ENCODE measurements around the gene TBC1D3B. TPM values are rescaled to one million over a fixed set of nuclear protein-coding genes. Genes with fewer than 3 reads are reported as not detected.
"Not testable (repeated sequence)": the region's sequence is repeated elsewhere in the genome, so short reads cannot be mapped to it uniquely, and the experiment has no call there.

The TBC1D3B gene
- total and polyA plus RNA-seq, 5 experiments from 2014 or later: 13.4 to 15.3 TPM; not detected in 3

DNA sequence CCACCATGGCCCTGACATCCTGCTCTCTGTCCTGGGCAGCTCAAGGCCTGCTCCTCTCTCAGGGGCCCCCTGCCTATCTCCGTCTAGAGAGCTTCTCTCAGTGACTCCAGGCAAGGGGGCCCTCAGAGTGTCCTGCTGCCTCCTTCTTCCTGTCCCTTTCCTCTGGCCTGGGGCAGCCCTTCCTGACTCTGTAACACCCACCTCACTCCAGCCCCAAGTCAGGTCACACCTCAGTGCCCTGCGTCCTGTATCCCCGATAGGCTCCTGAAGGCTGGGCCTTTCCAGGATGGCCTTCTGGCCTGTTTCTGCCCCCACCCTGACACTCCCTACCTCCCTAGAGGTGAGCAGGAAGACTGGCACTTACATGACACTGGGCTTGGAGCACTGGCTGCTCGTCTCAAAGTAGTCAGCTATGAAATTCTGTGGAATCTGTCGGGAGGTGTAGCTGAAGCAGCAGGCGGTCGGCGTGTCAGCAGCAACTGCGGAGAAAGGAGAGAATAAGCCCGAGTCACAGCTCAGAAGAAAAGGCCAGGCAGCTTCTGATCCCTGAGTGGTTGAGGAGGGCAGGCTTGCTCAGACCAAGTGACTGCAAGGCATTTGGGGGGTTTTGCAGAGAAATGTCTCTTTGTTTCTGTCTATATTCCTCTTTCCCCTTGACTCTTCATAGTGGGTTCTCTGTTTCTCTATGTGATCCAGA is 19.1 kb upstream of the TBC1D3B start:
- no peaks in the 10 kb centered on the region for H3K36me3 Mint-ChIP-seq
- ATAC-seq (no peak), DNase-seq (no peak)
- peaks cover 13 to 33% (median 18%) of the 10 kb centered on the region in 5 donors for H3K27me3 Mint-ChIP-seq
- peaks cover 5 to 82% (median 27%) of the 10 kb centered on the region in 4 donors for H3K4me1 Mint-ChIP-seq
- H3K9me3 Mint-ChIP-seq: no peaks in the 10 kb centered on the region
- H3K4me3 Mint-ChIP-seq: peak overlapping the region in 3 of 10 donors; percentile 13 to 75 (median 39)
- POLR2A ChIA-PET: interaction anchor here (0.5 to 1.3 kb wide), 2 partner anchors 13 to 20 kb away, joined by 3 to 6 read pairs; no protein-coding TSS in a partner anchor
- H3K27ac Mint-ChIP-seq: peak overlapping the region in 4 of 10 donors; percentile 5 to 91 (median 62)

DNA sequence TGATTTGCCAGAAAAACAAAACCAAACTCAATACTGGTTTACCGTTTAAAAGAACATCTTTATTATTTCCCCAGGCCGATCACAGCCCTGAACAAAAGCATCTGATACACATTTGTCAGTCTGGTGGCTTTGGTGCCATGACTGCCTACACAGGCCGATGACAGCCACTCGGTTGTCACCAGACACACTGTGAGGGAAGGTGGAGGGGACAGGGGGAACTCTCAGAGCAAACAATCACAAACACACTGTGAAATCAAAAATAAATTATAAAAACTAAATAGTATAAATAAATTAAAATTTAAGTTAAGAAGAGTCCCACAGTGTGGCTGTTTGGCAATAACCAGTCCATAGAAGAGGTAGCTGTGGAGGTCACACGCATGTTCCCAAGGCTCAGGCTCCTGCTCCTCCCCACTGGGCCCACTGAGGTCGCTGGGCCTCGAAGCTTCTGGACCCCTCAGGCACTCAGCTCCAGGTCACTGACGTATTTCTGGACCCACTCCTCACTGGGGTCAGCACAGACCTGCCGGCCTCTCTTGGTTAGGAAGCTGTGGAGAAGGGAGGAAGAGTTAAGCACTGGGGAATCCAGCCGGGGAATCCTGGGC is 18.5 kb upstream of the TBC1D3B start:
- peak overlapping the region in 2 of 10 donors; percentile 81 to 91 for H3K27ac Mint-ChIP-seq

DNA sequence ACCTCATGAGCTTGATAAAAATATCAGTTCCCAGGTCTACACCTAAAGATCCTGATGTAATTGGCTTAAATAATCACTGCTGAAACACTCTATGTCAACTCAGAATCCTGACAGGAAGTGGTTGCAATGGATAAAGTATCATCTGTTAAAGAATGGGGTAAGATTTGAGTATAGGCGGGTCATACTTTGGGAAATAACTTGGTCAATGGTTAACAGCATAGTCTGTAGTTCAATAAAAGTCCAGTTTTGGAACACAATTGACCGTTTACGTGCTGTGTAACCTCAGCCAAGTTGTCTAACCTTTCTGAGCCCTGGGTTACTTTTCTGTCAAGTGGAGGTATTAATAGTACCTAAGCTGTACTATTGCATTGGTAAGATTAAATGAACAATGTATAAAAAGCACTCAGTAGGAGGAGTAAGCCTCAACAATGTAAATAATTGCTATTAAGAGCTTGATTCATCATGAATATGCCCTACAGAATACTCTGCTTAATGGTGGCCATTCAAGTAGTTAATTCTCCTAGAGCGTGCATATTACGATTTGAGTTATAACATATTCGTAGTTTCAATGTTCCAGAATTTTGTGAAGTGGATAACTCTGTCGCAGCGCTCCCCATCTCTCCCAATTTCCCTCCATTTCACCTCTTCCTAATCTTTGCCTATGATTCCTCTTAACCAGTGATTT is 17.9 kb upstream of the TBC1D3B start:
- DNase-seq, H3K9me3 Mint-ChIP-seq: not testable (repeated sequence)

More for the DNA sequence above, 18.5 kb upstream of the TBC1D3B start:
- H3K9me3 Mint-ChIP-seq, DNase-seq, ATAC-seq, H3K36me3 Mint-ChIP-seq: not testable (repeated sequence)
- peaks cover 5 to 83% (median 28%) of the 10 kb centered on the region in 4 donors for H3K4me1 Mint-ChIP-seq
- peaks cover 13 to 27% (median 15%) of the 10 kb centered on the region in 5 donors for H3K27me3 Mint-ChIP-seq
- POLR2A ChIA-PET: interaction anchor here (0.5 to 1.3 kb wide), 2 partner anchors 12 to 21 kb away, joined by 3 to 6 read pairs; no protein-coding TSS in a partner anchor
- H3K4me3 Mint-ChIP-seq: peak overlapping the region in 2 of 10 donors; percentile 4 to 75

DNA sequence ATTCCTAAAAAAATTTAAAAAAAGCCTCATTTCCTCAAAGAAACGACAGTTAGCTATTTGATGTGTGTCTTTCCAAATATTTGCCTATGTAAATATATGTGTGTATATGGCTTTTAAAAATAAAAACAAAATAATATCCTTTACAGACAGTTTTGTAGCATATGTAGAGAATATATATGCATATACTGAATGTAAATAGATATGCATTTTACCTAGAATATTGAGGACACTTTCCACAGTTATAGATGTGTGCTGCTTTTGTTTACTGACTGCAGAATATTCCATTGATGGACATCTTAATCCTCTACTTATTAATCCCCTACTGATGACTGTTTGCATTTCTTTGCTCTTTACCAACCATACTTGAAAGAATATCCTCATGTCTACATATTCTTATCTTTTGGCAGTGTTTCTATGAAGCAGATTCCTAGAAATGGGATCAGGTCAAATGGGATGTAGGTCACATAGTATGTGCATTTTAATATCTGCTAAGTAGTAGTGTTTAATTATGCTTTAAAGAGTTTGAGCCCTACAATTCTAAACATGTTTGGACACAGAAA is 16.9 kb upstream of the TBC1D3B start:
- H3K27ac Mint-ChIP-seq: peak overlapping the region in 1 of 10 donors; percentile 0
- POLR2A ChIA-PET: interaction anchor here (0.6 to 1.3 kb wide), 2 partner anchors 8 to 10 kb away, joined by 4 to 11 read pairs; no protein-coding TSS in a partner anchor
- no peaks in the 10 kb centered on the region for H3K36me3 Mint-ChIP-seq
- peaks cover 12 to 25% (median 14%) of the 10 kb centered on the region in 5 donors for H3K27me3 Mint-ChIP-seq
- ATAC-seq (no peak), DNase-seq (no peak)
- H3K4me1 Mint-ChIP-seq: peaks cover 6 to 78% (median 32%) of the 10 kb centered on the region in 4 donors
- H3K9me3 Mint-ChIP-seq: no peaks in the 10 kb centered on the region
- peak overlapping the region in 1 of 10 donors; percentile 3 for H3K4me3 Mint-ChIP-seq

More for the DNA sequence above, 17.9 kb upstream of the TBC1D3B start:
- not testable (repeated sequence) for ATAC-seq, H3K36me3 Mint-ChIP-seq
- H3K27ac Mint-ChIP-seq: peak overlapping the region in 2 of 10 donors; percentile 15 to 45
- POLR2A ChIA-PET: interaction anchor here (0.6 kb wide), 1 partner anchor 256 kb away, joined by 5 read pairs; no protein-coding TSS in a partner anchor
- H3K27me3 Mint-ChIP-seq: peaks cover 14 to 27% (median 16%) of the 10 kb centered on the region in 5 donors
- H3K4me3 Mint-ChIP-seq: peak overlapping the region in 2 of 10 donors; percentile 4 to 35
- H3K4me1 Mint-ChIP-seq: peaks cover 5 to 79% (median 29%) of the 10 kb centered on the region in 4 donors

DNA sequence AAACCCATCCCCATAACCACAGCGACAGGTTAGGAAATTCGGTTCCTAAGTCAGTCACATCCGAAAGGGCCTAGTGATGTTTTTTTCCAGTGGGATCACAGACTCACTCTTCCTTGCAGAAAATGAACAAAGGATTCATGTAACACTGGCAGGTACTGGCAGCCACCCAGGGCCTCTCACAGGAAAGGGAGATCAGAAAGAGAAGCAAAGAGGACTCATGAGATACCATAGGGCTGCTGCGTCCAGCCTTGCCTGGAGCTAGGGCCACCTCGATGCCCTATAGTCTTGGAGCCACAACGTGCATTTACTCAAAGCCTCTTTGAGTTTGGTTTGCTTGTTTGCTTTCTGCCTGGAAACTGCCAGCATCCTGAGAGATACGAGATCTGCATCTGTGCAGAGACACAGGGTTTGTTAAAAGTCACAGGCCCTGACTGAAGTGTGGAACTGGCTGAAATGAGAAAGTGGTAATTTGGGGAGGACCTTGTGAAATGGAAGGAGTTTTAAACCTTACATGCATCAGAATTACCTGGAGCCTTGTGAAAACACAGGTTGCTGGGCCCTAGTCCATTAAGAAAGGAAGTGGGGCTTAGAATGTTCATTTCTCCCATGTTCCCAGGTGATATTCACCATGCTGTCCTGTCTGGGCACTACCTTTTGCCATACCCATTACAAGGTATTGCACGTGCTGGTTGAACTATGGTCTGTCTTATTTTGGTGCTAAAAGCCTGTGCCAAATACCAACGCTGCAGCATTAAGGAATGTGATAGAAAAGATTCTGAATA is 14.3 kb upstream of the TBC1D3B start:
- Mint-ChIP-seq H3K27me3 (peaks cover 16 to 35% (median 26%) of the 10 kb centered on the region in 5 donors), H3K4me1 (peaks cover 3 to 81% (median 25%) of the 10 kb centered on the region in 4 donors), H3K27ac (peak overlapping the region in 3 of 10 donors; percentile 11 to 88 (median 54))
- H3K9me3 Mint-ChIP-seq, POLR2A ChIA-PET, ATAC-seq, H3K36me3 Mint-ChIP-seq, H3K4me3 Mint-ChIP-seq: not testable (repeated sequence)
- peak in 1 of 10 donors; percentile 0 for DNase-seq

DNA sequence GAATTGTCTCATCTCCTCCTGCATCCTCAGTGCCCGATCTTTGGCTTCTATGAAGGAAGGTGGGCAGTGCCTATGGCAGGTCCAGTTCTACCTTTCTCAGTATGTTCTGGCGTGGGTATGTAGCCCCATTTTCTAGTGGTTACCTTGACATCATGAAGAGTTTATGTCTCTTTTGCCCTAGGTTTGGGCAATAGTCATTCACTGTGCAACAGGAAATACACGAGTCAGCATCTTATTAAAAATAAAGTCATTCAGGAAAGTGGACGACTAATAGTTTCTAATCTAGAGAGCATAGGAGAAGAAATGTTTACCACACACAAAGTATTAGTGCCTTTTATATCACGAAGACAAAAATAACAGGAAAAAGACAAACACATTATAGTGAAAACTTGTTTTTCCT is 13.6 kb upstream of the TBC1D3B start:
- Mint-ChIP-seq H3K27me3 (peaks cover 12 to 36% (median 23%) of the 10 kb centered on the region in 5 donors), H3K27ac (peak overlapping the region in 2 of 10 donors; percentile 54 to 88), H3K4me3 (peak overlapping the region in 1 of 10 donors; percentile 8), H3K4me1 (peaks cover 3 to 80% (median 23%) of the 10 kb centered on the region in 4 donors)
- DNase-seq, H3K9me3 Mint-ChIP-seq, POLR2A ChIA-PET, H3K36me3 Mint-ChIP-seq, ATAC-seq: not testable (repeated sequence)

DNA sequence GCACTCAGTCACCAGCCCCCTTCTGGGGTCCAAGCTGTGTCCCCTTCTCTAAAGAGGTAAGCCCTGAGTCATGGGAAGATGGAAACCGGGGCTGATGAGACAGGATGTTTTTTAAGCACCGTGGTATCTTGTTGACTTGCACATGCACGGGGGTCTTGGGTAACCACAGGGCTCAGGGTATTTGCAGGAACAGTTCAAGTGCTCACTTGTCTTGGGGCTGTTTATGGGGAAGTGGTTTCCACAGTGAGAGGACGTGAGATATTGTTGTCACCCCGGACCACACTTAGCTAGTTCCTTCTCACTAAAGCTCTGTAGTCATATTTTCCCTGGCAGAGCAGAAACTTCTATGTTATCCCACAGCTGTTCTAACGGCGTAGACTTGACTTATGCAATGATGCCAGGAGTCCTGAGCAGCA is 12.5 kb upstream of the TBC1D3B start:
- DNase-seq: peak in 4 of 10 donors; percentile 44 to 78 (median 64)
- H3K27ac Mint-ChIP-seq: peak overlapping the region in 4 of 10 donors; percentile 22 to 91 (median 52)
- peaks cover 18 to 42% (median 34%) of the 10 kb centered on the region in 5 donors for H3K27me3 Mint-ChIP-seq
- peaks cover 0 to 2% (median 0%) of the 10 kb centered on the region in 9 donors for H3K9me3 Mint-ChIP-seq
- H3K4me1 Mint-ChIP-seq: peaks cover 3 to 84% (median 24%) of the 10 kb centered on the region in 4 donors
- POLR2A ChIA-PET: no interaction called here
- H3K4me3 Mint-ChIP-seq: peak overlapping the region in 3 of 10 donors; percentile 5 to 89 (median 12)
- H3K36me3 Mint-ChIP-seq: no peaks in the 10 kb centered on the region
- ATAC-seq: peak; percentile 59 to 82

DNA sequence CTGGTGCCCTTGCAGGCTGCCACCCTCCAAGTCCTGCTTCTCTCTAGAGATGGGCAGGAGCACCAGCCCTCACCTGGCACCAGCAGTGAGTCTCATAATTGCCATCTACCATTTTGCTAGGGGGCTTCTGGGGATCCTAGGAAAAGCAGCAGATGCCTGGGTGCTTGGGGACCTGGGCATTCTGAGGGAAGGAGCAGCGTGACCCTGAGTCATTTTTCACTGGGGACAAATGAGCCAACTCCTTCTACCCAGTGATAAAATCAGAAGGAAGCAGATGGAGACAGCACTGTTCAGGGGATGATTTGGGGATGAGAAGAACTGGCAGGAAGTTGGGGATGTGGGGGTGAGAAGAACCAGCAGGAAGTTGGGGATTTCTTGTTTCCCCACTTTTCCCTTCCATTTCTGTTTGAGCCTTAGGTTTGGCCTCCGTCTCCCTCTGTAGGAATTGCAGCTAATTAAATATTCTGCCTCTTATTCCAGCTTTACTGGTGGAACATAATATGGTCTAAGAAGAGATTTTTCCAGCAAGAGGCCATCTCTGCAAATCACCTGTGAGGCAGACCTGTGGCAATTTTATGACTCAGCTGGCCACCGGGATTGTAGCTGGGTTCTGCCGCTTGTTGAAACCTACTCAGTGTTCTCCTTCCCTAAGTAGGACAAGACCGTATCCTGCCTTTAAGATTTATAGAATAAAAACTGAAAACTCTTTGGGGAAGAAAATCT is 11.7 kb upstream of the TBC1D3B start:
- POLR2A ChIA-PET, ATAC-seq, DNase-seq, H3K36me3 Mint-ChIP-seq, H3K9me3 Mint-ChIP-seq: not testable (repeated sequence)
- H3K4me3 Mint-ChIP-seq: peak overlapping the region in 3 of 10 donors; percentile 13 to 89 (median 23)
- H3K27me3 Mint-ChIP-seq: peaks cover 18 to 47% (median 34%) of the 10 kb centered on the region in 5 donors
- H3K27ac Mint-ChIP-seq: peak overlapping the region in 4 of 10 donors; percentile 8 to 91 (median 72)
- H3K4me1 Mint-ChIP-seq: peaks cover 3 to 78% (median 24%) of the 10 kb centered on the region in 4 donors

DNA sequence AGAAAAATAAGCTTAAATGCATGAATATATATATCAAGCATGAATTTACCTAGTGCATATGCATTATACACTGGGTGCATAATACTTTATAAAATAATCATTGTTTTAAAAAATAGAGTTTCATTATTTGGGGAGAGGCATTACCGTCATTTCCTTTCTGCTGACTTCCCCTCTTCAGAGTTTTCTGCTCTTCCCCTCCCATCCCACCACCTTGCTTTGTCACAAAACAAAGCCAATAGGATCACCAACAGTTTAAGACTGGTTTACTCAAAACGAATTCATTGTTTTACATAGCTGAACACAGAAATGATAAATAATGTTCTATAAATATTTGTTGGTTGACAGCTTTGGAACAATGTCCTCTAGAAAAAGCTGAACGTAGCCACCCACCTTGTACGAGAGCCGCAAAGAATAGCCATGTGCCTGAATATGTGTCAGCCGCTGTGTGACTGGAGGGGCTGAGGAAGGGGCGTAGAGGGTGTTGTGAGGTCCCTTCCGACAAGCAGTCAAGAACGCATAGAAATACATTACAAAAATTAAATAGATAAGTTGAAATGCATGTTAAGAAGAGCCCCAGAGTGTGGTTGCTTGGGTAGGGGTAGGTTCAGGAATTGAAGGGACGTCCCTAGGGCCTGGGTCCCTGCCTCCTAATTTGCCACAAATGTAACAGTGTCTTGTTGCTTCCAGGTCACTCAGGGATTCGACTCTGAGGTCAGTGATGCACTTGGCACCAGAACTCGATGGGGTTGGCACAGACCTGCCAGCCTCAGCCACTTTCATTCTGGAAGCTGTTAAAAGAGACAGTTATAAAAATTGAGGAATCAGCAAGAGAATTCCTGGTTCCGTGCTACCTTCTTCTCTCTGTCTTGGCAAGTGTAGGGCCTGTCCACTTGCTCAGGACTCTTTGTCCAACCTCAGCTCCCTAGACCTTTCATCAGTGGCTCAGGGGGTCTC is 10.7 kb upstream of the TBC1D3B start:
- POLR2A ChIA-PET, H3K36me3 Mint-ChIP-seq, DNase-seq, H3K9me3 Mint-ChIP-seq, ATAC-seq: not testable (repeated sequence)
- H3K4me1 Mint-ChIP-seq: peaks cover 2 to 76% (median 21%) of the 10 kb centered on the region in 4 donors
- peaks cover 24 to 50% (median 38%) of the 10 kb centered on the region in 5 donors for H3K27me3 Mint-ChIP-seq
- H3K4me3 Mint-ChIP-seq: peak overlapping the region in 3 of 10 donors; percentile 8 to 89 (median 10)
- peak overlapping the region in 3 of 10 donors; percentile 69 to 91 (median 75) for H3K27ac Mint-ChIP-seq

DNA sequence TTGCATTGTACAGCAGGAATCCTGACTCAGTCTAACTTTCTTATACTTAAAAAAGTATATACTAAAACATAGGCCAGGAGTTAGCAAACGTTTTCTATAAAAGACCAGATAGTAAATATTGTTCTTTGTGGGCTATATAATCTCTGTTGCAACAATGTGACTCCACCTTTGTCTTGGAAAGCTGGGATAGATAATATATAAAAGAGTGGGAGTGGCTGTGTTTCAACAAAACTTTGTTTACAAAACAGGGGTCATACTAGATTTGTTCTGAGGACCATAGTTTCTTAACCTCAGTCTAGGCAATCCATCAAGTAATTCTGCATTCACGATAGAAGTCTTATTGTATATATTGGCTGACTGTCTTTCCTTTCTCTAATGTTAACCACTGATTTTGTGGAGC is 9.0 kb upstream of the TBC1D3B start:
- Mint-ChIP-seq H3K4me1 (peaks cover 2 to 65% (median 17%) of the 10 kb centered on the region in 4 donors), H3K27me3 (peaks cover 27 to 60% (median 48%) of the 10 kb centered on the region in 5 donors), H3K4me3 (peak overlapping the region in 3 of 10 donors; percentile 70 to 89 (median 83)), H3K27ac (peak overlapping the region in 3 of 10 donors; percentile 10 to 91 (median 69)), H3K9me3 (peaks cover 0 to 2% (median 0%) of the 10 kb centered on the region in 9 donors), H3K36me3 (no peaks in the 10 kb centered on the region)
- POLR2A ChIA-PET: no interaction called here
- ATAC-seq (no peak), DNase-seq (no peak)
